Inferior parietal cortex (tissue), 1 donor: ENCODE results near the gene DDX4.

Source experiments
- DNase-seq: peaks from one replicate; pipeline ENCODE4 v3.0.0-alpha.2; 2016; ENCODE audit errors: extremely low spot score

The DDX4 gene

DNA sequence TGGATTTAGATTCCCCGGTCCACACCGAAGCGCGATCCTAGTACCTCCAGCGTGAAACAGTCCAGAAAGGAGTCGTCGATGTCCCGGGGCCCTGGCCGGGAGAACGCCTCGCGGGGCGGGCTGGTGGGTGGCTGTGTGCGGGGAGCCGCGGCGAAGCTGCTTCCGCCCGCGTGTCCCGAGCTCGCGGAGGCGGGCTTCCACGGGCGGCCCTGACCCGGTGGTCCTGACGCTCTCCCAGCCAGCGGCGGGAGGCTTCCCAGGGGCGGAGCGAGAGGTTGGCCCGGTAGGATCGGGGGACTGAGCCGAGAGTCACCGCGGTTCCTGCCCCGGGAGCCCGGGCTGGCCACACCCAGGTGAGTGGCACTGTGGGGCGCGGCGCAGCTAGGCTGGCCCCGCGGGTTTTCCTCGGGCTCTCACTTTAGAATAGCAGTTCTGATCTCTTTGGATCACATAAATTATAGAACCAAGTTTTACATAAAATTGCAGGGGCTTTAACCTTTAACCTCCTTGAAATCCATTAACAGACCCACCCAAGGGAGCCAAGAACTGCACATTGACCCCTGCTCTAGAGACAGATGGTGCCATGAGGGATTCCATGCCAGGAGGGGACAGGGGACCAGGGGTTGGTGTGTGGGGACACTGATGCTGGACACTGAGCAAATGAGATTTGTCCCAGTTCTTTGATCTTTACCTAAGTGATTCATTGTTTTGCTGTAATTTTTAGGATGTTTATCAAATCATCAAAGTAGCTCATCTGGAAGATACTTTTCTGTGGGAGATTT lies 84.1 kb downstream of the DDX4 start:
- no peak for DNase-seq

DNA sequence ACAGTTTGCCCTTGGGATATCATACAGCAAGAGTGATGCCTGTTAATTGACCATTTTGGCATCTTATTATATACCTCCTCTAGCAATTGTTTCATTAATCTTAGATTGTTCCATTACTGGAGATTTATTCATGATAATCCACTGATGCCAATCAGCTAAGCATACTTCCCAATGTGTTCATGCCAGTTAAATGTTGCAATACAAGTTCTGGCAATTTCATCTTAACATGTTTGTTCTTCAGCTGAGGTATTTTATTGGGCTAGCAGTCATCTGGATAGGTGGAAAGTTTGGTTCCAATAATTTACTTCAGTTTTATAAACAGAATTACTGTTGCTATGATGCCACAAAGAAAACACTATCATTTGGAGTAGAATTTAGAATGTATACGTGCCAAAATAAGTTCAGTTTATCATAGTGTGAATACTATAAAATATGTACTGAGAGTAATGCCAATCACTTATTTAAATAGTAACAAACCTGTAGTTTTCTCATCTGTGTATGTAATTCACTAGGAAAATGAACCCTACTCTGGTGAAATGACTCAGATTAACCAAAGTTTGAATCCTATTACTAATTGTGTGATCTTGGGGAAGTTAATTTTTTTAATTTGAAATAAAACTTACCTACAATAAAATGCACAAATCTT lies 85.4 kb downstream of the DDX4 start:
- no peak for DNase-seq

DNA sequence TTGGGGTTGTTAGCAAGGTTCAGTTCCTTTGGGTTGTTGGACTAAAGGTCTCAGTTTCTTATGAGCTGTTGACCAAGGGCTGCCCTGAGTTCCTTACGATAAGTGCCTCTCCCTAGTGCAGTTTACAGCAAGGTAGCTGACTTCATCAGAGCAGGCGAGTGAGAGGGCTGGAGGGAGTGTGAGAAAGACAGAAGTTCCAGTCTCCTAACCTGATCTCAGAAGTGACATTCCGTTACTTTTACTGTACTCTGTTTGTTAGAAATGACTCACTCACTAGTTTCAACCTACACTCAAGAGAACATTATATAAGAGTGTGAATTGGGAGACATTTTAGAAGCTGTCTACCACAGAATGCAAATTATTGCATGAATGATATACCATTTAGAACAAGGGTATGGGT lies 92.1 kb downstream of the DDX4 start:
- DNase-seq, result no peak

DNA sequence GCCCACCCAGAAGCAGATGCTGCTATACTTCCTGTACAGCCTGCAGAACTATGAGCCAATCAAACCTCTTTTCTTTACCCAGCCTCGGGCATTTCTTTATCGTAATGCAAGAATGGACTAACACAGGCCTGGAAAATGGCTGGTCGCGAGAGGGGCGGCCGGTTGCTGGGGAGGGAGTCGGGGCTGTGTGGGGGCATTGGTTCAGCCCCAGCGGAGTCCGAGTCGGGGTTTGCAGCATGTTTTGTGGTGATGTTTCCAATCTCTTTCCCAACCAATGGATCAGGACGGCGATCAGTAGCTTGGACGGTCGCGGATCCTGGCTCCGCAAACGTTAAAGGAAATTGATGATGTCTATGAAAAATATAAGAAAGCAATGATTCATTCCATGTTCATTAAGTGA lies 94.6 kb downstream of the DDX4 start:
- no peak for DNase-seq

DNA sequence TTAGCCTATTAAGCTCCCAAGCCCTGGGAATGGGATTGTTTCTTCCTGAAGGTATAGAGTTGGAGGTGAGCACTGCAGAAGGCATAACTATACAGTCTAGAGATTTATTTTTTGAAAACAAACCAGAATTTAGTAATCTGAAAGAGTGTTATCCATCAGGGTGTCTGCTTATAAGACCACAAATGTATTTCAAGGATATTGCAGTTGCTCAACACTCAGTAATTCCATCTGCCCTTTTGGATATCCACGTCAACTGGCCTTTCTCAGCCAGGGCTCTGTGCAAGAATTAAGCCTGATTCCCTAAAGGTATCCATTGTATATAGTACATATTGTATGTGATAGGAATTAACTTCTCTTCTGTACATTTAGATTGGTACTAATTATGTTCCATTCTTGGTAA lies 98.3 kb downstream of the DDX4 start:
- DNase-seq, result no peak

DNA sequence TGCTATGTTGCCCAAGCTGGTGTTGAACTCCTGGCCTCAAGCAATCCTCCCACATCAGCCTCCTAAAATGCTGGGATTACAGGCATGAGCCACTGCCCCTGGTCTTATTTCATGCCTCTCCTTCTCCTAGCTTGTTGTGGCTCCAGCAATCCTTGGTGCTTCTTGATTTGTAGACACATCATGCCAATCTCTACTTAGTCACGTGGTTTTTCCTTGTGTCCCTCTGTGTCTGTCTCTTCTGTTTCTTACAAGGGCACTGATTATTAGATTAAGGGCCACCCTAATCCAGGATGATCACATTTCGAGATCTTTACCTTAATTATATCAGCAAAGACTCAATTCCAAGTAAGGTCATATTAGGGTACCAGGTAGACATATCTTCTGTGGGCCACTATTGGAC lies 104.1 kb downstream of the DDX4 start:
- DNase-seq, result no peak

DNA sequence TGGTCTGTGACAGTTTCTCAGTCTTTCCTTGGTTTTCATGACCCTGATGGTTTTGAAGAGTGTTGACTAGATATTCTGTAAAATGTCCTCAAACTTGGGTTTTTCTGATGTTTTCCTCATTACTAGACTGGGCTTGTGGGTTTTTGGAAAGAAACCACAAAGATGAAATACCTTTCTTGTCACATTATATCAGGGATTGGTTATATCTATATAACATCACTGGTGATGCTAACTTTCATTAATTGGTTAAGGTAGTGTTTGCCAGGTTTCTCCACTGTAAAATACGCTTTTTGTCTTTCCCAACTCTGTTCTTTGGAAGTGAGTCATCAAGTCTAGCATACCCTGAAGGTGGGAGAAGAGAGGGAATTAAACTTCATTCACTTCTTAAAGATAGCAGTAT lies 110.0 kb downstream of the DDX4 start:
- DNase-seq, result no peak

DNA sequence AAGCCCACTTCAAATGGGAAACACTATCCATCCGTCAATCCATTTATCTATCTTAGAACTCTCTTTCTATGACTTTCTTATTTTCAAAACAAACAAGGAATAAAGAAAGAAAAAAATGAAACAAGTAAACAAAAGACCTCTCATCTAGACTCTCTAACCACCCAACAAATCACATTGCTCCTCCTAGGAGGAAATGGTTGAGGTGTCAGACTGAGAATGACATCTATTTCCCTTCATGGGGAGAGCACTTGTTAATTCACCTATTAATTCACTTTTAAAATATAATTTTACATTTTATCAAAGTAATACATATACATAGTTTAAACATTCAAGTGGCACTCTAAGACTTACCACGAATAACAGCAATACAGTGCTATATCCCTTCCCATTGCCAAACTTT lies 110.9 kb downstream of the DDX4 start:
- DNase-seq, result no peak

DNA sequence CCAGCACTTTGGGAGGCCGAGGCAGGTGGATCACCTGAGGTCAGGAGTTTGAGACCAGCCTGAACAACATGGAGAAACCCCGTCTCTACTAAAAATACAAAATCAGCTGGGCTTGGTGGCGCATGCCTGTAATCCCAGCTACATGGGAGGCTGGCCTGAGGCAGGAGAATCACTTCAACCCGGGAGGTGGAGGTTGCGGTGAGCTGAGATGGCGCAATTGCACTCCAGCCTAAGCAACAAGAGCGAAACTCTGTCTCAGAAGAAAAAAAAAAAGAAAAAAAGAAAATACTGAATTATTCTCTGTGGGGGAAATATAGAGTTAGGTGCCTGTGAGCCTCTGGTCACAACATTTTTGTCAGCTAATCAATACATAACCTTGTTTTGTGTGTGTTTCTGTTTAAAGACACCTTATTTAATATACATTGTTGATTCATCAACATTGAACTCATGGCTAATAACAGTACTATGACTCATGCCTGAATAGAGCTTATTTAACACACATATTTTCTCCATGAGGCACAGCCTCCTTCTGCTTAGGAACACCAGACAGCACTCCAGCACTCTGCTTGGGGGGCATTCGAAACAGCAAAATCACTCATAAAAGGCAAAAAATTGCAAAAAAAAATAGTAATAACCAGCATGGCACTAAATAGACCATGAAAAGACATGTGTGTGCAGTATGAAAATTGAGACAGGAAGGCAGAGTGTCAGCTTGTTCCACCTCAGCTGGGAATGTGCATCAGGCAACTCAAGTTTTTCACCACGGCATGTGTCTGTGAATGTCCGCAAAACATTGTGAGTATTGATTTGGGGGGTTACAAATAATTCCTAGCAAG lies 113.2 kb downstream of the DDX4 start, which contains the start of gene IL31RA:
Gene IL31RA, plus strand, starts transcription at position 519 of the 836 bp plus-strand sequence. Its CDS starts 214 bp downstream, at position 733.
- DNase-seq, result no peak

DNA sequence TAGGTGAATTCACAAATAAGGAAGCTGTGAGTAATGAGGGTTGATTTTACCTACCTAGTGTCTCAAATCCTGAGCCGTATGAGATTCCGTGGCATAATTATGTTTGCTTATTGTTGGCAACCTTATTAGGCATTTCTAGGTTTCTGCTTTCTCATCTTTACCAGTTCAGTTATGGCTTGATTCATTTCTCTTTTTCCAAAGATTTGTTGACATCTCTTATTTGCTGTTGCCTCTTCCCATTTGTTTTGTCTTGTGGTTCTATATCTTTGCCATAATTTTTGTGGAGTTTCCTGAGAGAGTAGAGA lies 113.8 kb downstream of the DDX4 start:
- DNase-seq, result no peak

DNA sequence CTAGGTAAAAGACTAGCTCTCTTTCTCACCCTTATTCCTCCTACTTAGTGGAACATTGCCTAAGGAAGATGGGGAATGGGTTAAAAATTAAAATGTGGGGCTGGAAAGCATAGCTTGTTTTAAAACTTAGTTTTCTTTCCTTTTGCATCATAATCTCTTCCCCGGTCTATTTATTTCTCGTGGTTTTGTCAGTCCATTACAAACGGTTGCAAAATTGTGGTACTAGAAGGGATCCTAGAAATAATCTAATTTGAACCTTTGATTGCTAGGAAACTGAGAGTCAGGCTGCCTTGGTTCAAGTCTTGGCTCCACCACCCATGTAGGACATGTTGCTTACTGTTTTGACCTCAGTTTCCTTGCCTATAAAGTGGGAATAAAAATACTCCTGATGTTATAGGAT lies 114.6 kb downstream of the DDX4 start:
- no peak for DNase-seq

DNA sequence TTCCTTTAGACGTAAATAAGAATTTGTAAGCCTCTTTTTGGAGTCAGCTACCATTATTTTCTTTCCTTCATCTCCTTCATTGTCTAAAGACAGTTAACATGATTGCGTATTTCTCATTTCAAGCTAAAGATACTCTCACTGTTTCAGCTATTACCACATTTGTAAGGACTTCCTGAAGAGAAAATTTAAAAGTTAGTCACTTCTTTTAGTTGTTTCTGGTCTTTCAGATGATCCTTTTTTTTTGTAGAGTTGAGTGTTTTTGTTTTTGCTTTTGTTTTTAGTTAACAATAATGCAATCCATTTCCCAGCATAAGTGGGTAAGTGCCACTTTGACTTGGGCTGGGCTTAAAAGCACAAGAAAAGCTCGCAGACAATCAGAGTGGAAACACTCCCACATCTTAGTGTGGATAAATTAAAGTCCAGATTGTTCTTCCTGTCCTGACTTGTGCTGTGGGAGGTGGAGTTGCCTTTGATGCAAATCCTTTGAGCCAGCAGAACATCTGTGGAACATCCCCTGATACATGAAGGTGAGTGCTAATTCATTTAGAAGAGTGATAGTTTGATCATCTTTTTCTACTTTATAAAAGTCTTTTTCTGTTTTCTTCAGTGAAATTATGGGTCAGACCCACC lies 115.3 kb downstream of the DDX4 start:
- no peak for DNase-seq

DNA sequence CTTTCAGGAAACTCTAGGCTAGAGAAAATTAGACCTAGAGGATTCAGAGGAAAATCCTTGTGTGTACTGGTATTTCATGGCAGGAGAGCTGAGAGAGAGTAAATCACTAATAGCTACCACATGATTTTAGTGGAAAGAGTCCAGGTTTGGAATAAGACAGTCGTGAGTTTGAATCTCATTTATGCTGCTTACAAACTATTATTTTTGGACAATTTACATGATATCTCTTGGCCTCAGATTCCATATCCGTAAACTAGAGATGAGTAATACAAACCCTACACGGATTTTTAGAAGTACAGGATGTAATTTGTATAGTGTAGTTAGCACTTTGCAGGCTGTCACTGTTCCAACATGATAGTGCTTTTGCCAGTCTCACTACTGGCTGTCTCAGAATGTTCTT lies 116.0 kb downstream of the DDX4 start:
- no peak for DNase-seq

DNA sequence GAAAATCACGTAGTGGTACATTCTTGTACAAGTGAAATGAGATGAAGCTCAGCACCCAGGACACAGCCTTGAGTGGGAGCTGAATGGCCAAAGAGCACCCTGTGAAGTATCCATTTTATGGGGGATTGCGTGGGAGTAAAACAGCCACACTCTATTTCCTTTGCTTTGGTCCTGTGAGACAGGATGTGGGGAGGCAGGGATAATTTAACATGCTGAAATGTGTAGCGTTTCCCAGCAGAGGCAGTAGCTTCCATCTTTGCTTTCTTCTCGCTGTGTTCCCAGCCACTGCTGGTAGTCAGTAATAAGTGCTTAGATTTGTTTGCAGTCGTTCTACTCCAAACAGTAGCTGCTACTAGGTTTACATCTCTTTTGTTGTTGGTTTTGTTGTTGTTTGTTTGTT lies 117.6 kb downstream of the DDX4 start:
- no peak for DNase-seq

DNA sequence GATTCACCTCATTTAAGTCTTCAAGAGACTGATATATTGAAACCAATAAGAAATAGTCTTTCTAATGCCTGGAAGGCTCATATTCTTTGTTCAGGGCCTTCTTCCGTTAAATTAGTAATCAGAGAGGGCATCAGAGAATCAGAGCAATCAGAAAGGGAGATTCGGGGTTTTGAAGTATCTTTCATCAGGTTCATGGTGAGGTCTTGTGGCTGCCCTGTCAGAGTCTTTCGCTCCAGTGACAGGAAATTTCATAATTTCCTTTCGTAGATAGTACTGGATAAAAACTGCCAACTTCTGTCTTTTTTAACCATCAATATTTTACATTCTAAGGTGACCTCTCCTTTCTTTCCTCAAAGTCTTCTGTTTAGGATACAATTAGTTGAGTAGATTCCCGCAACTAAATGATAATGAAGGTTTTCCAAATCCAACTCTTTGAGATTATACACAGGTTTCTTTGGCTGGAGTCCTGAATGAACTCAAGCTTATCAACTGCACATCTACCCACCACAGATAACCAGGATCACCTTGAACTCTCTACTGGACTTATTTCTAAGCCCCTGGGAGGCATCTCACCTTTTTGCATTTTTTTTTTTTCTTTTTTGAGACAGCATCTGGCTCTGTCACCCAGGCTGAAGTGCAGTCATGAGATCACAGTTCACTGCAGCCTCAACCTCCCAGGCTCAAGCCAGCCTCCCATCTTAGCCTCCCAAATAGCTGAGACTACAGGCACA lies 118.8 kb downstream of the DDX4 start:
- no peak for DNase-seq

DNA sequence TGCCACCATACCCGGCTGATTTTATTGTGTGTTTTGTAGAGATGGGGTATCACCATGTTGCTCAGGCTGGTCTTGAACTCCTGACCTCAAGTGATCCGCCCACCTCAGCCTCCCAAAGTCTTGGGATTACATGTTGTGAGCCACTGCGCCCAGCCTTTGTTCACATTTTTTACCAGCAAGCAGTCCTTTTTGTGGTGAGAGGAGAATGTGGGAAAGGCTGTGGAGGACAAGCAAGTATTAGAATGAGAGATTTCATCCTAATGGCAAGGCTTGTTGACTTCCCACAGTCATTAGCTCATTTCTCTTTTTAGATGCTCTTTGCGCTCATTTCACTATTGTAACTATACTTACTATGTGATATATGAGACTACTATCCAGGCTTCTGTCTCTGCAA lies 119.4 kb downstream of the DDX4 start:
- no peak for DNase-seq

DNA sequence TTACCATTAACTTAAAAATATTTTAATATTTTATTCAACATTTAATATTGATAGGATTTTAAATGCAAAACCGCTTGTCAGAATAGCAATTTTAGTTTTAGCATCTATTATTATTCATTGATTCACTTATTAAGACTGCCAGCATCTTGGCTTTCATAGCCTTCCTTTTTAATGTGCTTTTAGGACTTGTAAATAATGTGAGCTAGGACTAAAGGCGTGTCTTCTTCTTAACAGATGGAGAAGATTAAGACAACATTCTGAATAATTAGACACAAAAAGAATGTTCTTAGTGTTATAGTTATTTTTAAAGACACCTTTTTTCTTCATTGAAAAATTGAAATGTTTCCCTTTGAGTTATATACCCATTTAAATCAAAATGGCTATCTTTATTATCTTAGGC lies 120.2 kb downstream of the DDX4 start:
- DNase-seq, result no peak

DNA sequence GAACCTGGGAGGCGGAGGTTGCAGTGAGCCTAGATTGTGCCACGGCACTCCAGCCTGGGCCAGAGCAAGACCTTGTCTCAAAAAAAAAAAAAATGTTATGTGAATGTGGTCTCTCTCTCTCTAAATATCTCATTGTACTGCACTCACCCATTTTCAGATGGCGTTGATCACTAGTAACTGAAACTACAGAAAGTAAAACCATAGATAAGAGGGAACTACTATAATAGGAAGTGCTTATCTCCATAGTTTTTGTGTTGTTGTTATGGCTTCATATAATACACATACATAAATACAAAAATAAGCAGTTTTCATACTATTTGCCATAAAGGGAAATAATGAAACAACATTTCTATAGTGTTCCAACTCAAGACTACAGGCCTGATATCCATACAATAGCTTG lies 122.4 kb downstream of the DDX4 start:
- no peak for DNase-seq

DNA sequence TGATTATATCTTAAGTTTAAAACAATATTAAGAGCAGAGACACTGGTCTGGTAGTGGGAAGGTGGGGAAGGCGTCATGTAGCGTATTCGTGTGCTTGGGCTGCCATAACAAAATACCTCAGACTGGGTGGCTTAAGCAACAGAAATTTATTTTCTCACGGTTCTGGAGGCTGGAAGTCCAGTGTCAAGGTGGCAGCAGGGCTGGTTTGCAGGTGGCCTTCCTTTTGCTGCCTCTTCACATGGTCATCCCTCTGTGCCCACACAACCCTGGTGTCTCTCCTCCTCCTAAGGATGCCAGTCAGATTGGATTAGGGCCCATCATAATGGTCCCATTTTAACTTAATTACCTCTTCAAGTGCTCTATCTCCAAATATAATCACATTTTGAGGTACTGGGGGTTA lies 122.8 kb downstream of the DDX4 start:
- no peak for DNase-seq

DNA sequence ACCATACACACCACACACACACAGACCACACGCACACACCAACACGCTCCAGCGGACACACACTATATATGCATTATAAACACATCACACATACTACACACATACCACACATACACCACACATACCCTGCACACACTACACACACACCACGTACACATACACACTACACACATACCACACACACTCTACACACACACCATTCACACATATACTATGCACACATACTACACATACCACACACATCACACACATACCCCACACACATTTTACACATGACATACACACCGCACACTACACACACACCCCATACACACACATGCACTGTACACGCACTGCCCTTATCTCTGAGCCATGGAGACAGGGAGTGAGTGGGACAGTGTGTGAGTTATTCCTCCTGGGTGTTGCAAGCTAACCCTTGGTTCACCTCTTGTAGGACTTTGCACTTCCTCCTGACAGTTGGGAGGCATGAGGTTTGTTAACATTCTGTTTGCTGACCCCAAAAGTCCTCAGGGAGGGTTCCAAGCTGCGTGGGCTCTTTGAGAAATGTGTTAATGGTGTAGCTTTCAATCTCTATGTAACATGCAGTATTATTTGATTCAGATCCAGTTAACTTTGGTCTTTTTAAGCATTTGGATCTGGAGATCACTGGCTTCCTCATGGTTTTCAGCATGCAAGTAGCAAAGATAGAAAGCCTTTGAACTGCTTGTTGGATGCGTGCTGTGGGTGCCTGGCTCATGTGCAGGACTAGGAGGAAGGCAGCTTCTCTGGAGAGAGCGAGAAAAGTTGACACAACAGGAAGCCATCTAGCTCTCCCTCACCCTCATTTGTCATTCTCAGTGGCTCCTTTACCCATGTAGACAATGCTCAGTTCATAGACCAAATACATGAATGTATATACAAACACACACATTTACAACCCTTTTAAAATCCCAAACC lies 127.0 kb downstream of the DDX4 start:
- DNase-seq, result no peak

DNA sequence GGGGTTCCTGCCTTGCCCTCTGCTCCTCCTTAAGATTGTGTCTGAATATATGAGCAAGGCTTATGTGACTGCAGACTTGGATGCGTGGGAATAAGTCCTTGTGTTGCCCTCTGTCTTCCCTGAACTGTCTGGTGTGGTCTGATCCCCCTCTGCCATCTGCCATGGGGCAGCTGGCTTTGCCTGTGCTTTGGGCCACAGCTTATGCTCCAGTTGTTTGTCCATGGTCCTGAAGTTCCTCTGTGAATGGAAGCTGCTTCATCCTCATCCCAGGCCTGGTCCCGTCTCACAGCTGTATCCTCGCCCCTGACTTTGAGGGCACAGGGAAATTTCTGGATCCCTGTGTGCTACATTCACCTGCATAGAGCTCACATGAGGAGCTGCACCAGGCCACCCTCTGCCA lies 128.0 kb downstream of the DDX4 start:
- DNase-seq, result no peak
